ENCODE results near the gene JAM3. TPM values are rescaled to one million over a fixed set of nuclear protein-coding genes. Genes with fewer than 3 reads are reported as not detected.

The JAM3 gene
- total and polyA plus RNA-seq, 2 of the 8 experiments (the other 6 are each of a cell fraction or from before 2014, with no cell fraction given) = 19.6 to 42.8 TPM

DNA sequence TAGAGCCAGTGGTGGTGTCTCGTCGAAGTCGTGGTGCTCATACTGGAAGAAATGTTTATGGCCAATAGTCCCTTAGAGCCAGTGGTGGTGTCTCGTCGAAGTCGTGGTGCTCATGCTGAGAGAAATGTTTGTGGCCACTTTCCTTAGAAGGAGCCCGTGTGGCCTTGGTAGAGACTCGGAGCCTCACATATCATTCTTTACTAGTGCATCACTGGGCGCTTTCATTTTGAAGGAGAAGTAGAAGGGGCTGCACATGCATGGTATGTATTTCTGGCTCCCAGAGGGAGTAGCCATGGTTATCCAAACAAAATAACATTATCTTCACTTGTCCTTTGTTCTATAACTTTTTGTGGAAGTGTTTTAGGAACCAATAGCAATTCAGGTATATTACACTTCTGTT, 69.5 kb downstream of the JAM3 start:
- ChIA-PET POLR2A (ENCODE audit: partially characterized antibody) (no interaction called here), CTCF (ENCODE audit: partially characterized antibody) (interaction anchor here (1.0 to 3.1 kb wide), 9 partner anchors 12 to 215 kb away, joined by 3 to 41 read pairs (median 6); no protein-coding TSS in a partner anchor)
- H2AK5ac ChIP-seq (ENCODE audit: low read depth, low read length) = no peak overlapping the region
- no peaks in the 10 kb centered on the region for H3K23me2 ChIP-seq (ENCODE audit: low read depth, low read length)
- H3K9me3 ChIP-seq (ENCODE audit: insufficient read depth in 2 of 2, low read depth in 1 of 2, low read length in 1 of 2) = peaks cover 19 to 20% of the 10 kb centered on the region in 2 experiments
- peaks cover 0 to 21% (median 5%) of the 10 kb centered on the region in 4 experiments; a peak in 4 of 8 replicates for H3K36me3 ChIP-seq (ENCODE audit: control insufficient read depth in 2 of 4, insufficient read depth in 4 of 4, low read length in 3 of 4)
- no peak overlapping the region for H2BK20ac ChIP-seq (ENCODE audit: low read length)
- H2BK15ac ChIP-seq (ENCODE audit: low read length) = no peak overlapping the region
- DNase-seq (ENCODE audit: low read depth in 1 of 2, low spot score in 2 of 2) (no peak), FAIRE-seq (no peak)
- no peak overlapping the region for H3K4me2 ChIP-seq (ENCODE audit: insufficient read depth in 1 of 2, low read depth in 2 of 2, low read length in 2 of 2)
- no peak overlapping the region for H4K5ac ChIP-seq (ENCODE audit: insufficient read length, low read depth, low read length)
- H3K23ac ChIP-seq (ENCODE audit: insufficient read length) = no peak overlapping the region
- H3K27me3 ChIP-seq (replicated peaks in 1 of 4; ENCODE audit: control insufficient read depth in 3 of 4, extremely low read depth in 1 of 4, insufficient read depth in 3 of 4, low read length in 3 of 4) = no peaks in the 10 kb centered on the region
- H3K18ac ChIP-seq (ENCODE audit: extremely low read depth, low read length) = no peak overlapping the region
- H4K91ac ChIP-seq (replicated peaks; ENCODE audit: insufficient read length, low read length) = no peak overlapping the region
- no peak overlapping the region for H2BK120ac ChIP-seq (replicated peaks; ENCODE audit: low read depth, low read length)
- no peak overlapping the region for H3K4ac ChIP-seq (replicated peaks; ENCODE audit: insufficient read length, low read depth, low read length)
- H4K8ac ChIP-seq (ENCODE audit: extremely low read depth, insufficient read depth, low read length) = no peak overlapping the region
- TF ChIP-seq, protein P1, sequence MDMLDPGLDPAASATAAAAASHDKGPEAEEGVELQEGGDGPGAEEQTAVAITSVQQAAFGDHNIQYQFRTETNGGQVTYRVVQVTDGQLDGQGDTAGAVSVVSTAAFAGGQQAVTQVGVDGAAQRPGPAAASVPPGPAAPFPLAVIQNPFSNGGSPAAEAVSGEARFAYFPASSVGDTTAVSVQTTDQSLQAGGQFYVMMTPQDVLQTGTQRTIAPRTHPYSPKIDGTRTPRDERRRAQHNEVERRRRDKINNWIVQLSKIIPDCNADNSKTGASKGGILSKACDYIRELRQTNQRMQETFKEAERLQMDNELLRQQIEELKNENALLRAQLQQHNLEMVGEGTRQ (IDR thresholded peaks at IDR 0.05; ENCODE audit: low read length) = no peak
- TF ChIP-seq, protein P2, sequence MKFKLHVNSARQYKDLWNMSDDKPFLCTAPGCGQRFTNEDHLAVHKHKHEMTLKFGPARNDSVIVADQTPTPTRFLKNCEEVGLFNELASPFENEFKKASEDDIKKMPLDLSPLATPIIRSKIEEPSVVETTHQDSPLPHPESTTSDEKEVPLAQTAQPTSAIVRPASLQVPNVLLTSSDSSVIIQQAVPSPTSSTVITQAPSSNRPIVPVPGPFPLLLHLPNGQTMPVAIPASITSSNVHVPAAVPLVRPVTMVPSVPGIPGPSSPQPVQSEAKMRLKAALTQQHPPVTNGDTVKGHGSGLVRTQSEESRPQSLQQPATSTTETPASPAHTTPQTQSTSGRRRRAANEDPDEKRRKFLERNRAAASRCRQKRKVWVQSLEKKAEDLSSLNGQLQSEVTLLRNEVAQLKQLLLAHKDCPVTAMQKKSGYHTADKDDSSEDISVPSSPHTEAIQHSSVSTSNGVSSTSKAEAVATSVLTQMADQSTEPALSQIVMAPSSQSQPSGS (IDR thresholded peaks at IDR 0.05; ENCODE audit: low read length) = no peak
- TF ChIP-seq, protein P3, sequence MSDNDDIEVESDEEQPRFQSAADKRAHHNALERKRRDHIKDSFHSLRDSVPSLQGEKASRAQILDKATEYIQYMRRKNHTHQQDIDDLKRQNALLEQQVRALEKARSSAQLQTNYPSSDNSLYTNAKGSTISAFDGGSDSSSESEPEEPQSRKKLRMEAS (IDR thresholded peaks at IDR 0.05) = no peak
- no peak for TF ChIP-seq EZH2 (IDR thresholded peaks at IDR 0.05; ENCODE audit: low read depth, low read length, severe bottlenecking)
- TF ChIP-seq SIX5 (IDR thresholded peaks at IDR 0.05; ENCODE audit: low read depth, low read length) = no peak
- H3K27ac ChIP-seq (ENCODE audit: low read depth, low read length) = no peak overlapping the region
- H4K20me1 ChIP-seq (replicated peaks in 1 of 2; ENCODE audit: control insufficient read depth in 1 of 2, insufficient read depth in 2 of 2, low read length in 2 of 2) = no peaks in the 10 kb centered on the region
- H3K9ac ChIP-seq (replicated peaks in 1 of 4; ENCODE audit: extremely low read depth in 1 of 4, low read depth in 3 of 4, low read length in 3 of 4) = no peak overlapping the region
- no peaks in the 10 kb centered on the region for H3K4me1 ChIP-seq (replicated peaks in 1 of 4; ENCODE audit: control insufficient read depth in 3 of 4, insufficient read depth in 4 of 4, low read length in 3 of 4)
- H3K79me1 ChIP-seq (ENCODE audit: low read depth, low read length) = no peaks in the 10 kb centered on the region
- 93% methylated on average over 6 of the region's 9 CpGs; no CpG with 5 or more reads in 1 of the 2 experiments for WGBS, 2 experiments (ENCODE audit: extremely low coverage in 1 of 2, insufficient coverage in 1 of 2, insufficient read length in 1 of 2, insufficient replicate concordance in 2 of 2, low coverage in 1 of 2, low lambda C conversion rate in 2 of 2, missing lambda C conversion rate in 1 of 2)
- no peaks in the 10 kb centered on the region for H3K79me2 ChIP-seq (ENCODE audit: control insufficient read depth in 1 of 2, insufficient read depth in 2 of 2, low read length in 2 of 2)
- H2AFZ ChIP-seq (ENCODE audit: low read length) = no peak overlapping the region
- no peak overlapping the region for H3K14ac ChIP-seq (ENCODE audit: insufficient read length)
- H3K4me3 ChIP-seq (ENCODE audit: extremely low read depth in 1 of 4, insufficient read depth in 2 of 4, low read depth in 3 of 4, low read length in 4 of 4) = no peak overlapping the region
- H2BK5ac ChIP-seq (ENCODE audit: low read depth, low read length) = no peak overlapping the region
- H2BK12ac ChIP-seq (ENCODE audit: low read depth, low read length) = no peak overlapping the region
- no peak overlapping the region for H3K56ac ChIP-seq (replicated peaks; ENCODE audit: insufficient read length, low read depth, low read length)

Measured in H1 (cell line).